Naive thymus-derived CD4-positive, alpha-beta T cell (primary cell): ENCODE results near the gene LAMA3. TPM values are rescaled to one million over a fixed set of nuclear protein-coding genes. Genes with fewer than 3 reads are reported as not detected.

Experiments
- ATAC-seq: fragments of 150-1000 bp; cut with Tn5 transposase; 2 replicates; pipeline ENCODE4 v1.10.0; 2021; ENCODE audit warnings: mild to moderate bottlenecking, moderate library complexity
- CTCF ChIA-PET: fragments of 350-600 bp; sonication (Branson Sonifier 250); formaldehyde crosslinking; loops from one replicate; lab custom pipeline; 2021; ENCODE audit warnings: antibody characterized with exemption; lab: Charles Lee
- POLR2A ChIA-PET: fragments of 350-600 bp; sonication (Branson Sonifier 250); formaldehyde crosslinking; loops from one replicate; lab custom pipeline; 2021; ENCODE audit warnings: antibody characterized with exemption, inconsistent platforms; lab: Charles Lee
- DNase-seq, 9 donors: peaks; one replicate each; pipeline versions ENCODE4 v3.0.0 to v3.0.0-alpha.2; 2020 to 2022; ENCODE audit warnings: mixed read lengths in 1 of 9
- H3K27ac ChIP-seq: one replicate; pipeline ENCODE4 v1.7.0; 2013; ENCODE audit warnings: mild to moderate bottlenecking, low read depth, low read length, moderate library complexity
- H3K27me3 ChIP-seq, 2 donors: one replicate each; pipeline ENCODE4 v1.7.0; 2013; ENCODE audit warnings: low read length in 2 of 2, mild to moderate bottlenecking in 2 of 2, moderate library complexity in 2 of 2; ENCODE audit not compliant: control insufficient read depth in 2 of 2, insufficient read depth in 2 of 2
- H3K36me3 ChIP-seq, 3 experiments: 1 replicate in 2 of 3; 2 replicates in 1 of 3; pipeline ENCODE4 v1.7.0; 2013; ENCODE audit warnings: low read length in 3 of 3, mild to moderate bottlenecking in 3 of 3, moderate library complexity in 1 of 3; ENCODE audit not compliant: insufficient read depth in 3 of 3, control insufficient read depth in 2 of 3
- H3K4me1 ChIP-seq, 2 donors: one replicate each; pipeline ENCODE4 v1.7.0; 2013; ENCODE audit warnings: low read length in 2 of 2, mild to moderate bottlenecking in 2 of 2, moderate library complexity in 1 of 2; ENCODE audit not compliant: control insufficient read depth in 2 of 2, insufficient read depth in 2 of 2
- H3K4me3 ChIP-seq: 2 replicates; pipeline ENCODE4 v1.7.0; 2013; ENCODE audit warnings: mild to moderate bottlenecking, low read length
- H3K9me3 ChIP-seq, 3 experiments: 1 replicate in 2 of 3; 2 replicates in 1 of 3; pipeline ENCODE4 v1.7.0; 2013; ENCODE audit warnings: low read length in 3 of 3; ENCODE audit not compliant: control insufficient read depth in 2 of 3
- H3K27ac Mint-ChIP-seq, 9 donors: one replicate each; pipeline ENCODE4 v1.8.0; 2020 to 2022; ENCODE audit warnings: mixed read lengths in 9 of 9, mild to moderate bottlenecking in 8 of 9, moderate library complexity in 5 of 9, inconsistent platforms in 2 of 9
- H3K27me3 Mint-ChIP-seq, 5 donors: one replicate each; pipeline ENCODE4 v1.8.0; 2021 to 2022; ENCODE audit warnings: mixed read lengths in 5 of 5, mild to moderate bottlenecking in 1 of 5
- H3K36me3 Mint-ChIP-seq, 5 donors: one replicate each; pipeline ENCODE4 v1.8.0; 2020 to 2022; ENCODE audit warnings: mixed read lengths in 5 of 5, mild to moderate bottlenecking in 3 of 5, inconsistent platforms in 1 of 5
- H3K4me1 Mint-ChIP-seq, 7 donors: one replicate each; pipeline ENCODE4 v1.8.0; 2020 to 2022; ENCODE audit warnings: mixed read lengths in 7 of 7, mild to moderate bottlenecking in 3 of 7, inconsistent platforms in 1 of 7
- H3K4me3 Mint-ChIP-seq, 10 donors: one replicate each; pipeline ENCODE4 v1.8.0; 2020 to 2022; ENCODE audit warnings: mild to moderate bottlenecking in 10 of 10, mixed read lengths in 10 of 10, moderate library complexity in 6 of 10, inconsistent platforms in 2 of 10
- H3K9me3 Mint-ChIP-seq, 11 donors: one replicate each; pipeline ENCODE4 v1.8.0; 2020 to 2022; ENCODE audit warnings: mixed read lengths in 11 of 11, mild to moderate bottlenecking in 4 of 11, inconsistent platforms in 1 of 11, moderate library complexity in 1 of 11
- intact Hi-C, 2 donors: fragments of 100-400 bp; cut with micrococcal nuclease; formaldehyde crosslinking; loops; one replicate each; pipeline ENCODE4 v1.15.1; 2023
- polyA plus RNA-seq, 2 donors: library from polyadenylated mRNA; unstranded; fragments of 300-500 nt; fragmentation: Illumina TruSeq; gene quantifications; one replicate each; pipeline ENCODE4 v1.2.3, GENCODE V29; 2021
- total RNA-seq, 6 experiments: library from RNA in 5 of 6; stranded (reverse) in 5 of 6; gene quantifications; 1 replicate in 5 of 6; 2 replicates in 1 of 6; pipeline ENCODE4 v1.2.3 and lab custom pipeline; 2021 to 2026

LAMA3 gene
- total and polyA plus RNA-seq, 7 experiments from 2014 or later, result 0.22 TPM; not detected in 6

DNA sequence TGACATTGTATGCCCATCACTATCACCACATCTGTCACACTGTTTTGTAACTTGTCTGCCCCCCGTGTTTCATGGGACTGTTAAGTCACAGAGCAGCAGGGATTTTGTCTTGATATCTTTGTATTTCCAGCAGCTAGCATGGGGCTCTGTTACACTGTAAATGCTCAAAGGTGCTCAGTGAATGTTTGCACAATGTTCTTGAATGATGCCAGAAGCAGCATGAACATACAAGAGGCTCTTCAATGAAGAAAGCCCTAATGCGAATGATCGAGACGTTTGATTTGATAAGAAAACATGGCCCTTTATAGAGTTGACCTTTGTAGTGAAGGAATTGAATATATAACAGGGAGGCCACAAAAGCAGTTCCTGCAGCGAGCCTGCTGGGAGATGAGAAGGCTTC is 204.4 kb downstream of the LAMA3 start:
- POLR2A ChIA-PET, result interaction anchor here (1.0 kb wide), 1 partner anchor 14 kb away, joined by 4 read pairs; no protein-coding TSS in a partner anchor
- H3K9me3 Mint-ChIP-seq, result peaks cover 0 to 4% (median 0%) of the 10 kb centered on the region in 11 donors
- H3K27ac Mint-ChIP-seq, result no peak overlapping the region
- Histone ChIP-seq H3K27ac (no peak overlapping the region), H3K4me3 (no peak overlapping the region), H3K27me3 (no peaks in the 10 kb centered on the region), H3K9me3 (no peaks in the 10 kb centered on the region), H3K36me3 (no peaks in the 10 kb centered on the region), H3K4me1 (no peaks in the 10 kb centered on the region)
- no peak for ATAC-seq
- no peaks in the 10 kb centered on the region for H3K36me3 Mint-ChIP-seq
- no peaks in the 10 kb centered on the region for H3K4me1 Mint-ChIP-seq
- H3K4me3 Mint-ChIP-seq, result no peak overlapping the region
- intact Hi-C loops, result no loop called here
- no peak for DNase-seq
- peaks cover 0 to 26% (median 0%) of the 10 kb centered on the region in 5 donors for H3K27me3 Mint-ChIP-seq
- CTCF ChIA-PET, result no interaction called here

- H3K9me3 ChIP-seq, result no peaks in the 10 kb centered on the region
- no peaks in the 10 kb centered on the region for H3K36me3 ChIP-seq
- peaks cover 0 to 32% (median 0%) of the 10 kb centered on the region in 5 donors for H3K27me3 Mint-ChIP-seq
- H3K27ac Mint-ChIP-seq, result no peak overlapping the region
- intact Hi-C loops, result no loop called here
- ChIA-PET CTCF (no interaction called here), POLR2A (no interaction called here)
- H3K27me3 ChIP-seq, result no peaks in the 10 kb centered on the region
- DNase-seq (no peak), ATAC-seq (no peak)
- no peaks in the 10 kb centered on the region for H3K4me1 Mint-ChIP-seq
- H3K27ac ChIP-seq, result no peak overlapping the region
- H3K36me3 Mint-ChIP-seq, result no peaks in the 10 kb centered on the region
- no peaks in the 10 kb centered on the region for H3K4me1 ChIP-seq
- no peak overlapping the region for H3K4me3 ChIP-seq
- no peak overlapping the region for H3K4me3 Mint-ChIP-seq
- H3K9me3 Mint-ChIP-seq, result peaks cover 0 to 4% (median 0%) of the 10 kb centered on the region in 11 donors
These were observed 205.5 kb downstream of the LAMA3 start for GRCh38 chr18:23894661-23895175.

DNA sequence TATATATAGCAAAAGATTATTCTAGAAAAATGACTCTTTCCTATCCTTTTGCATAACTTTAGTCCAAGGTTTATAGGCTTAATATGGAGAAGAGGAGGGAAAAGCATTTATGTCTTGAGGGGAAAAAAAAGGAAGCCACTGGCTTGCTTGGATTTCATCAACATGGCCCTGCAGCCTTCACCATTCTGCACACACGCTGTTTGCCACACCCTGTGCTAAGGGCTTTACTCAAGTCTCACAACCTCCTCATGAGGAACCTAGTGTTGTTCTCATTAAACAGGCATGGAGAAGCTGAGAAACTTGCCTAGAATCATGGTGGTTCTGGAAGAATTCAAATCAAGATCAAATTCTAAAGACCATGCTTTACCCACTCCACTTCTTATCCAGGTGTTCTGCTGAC is 208.0 kb downstream of the LAMA3 start:
- ChIA-PET POLR2A (no interaction called here), CTCF (interaction anchor here (0.5 kb wide), 1 partner anchor 8 kb away, joined by 4 read pairs; no protein-coding TSS in a partner anchor)
- H3K4me3 Mint-ChIP-seq, result no peak overlapping the region
- peaks cover 4 to 11% (median 7%) of the 10 kb centered on the region in 7 donors for H3K4me1 Mint-ChIP-seq
- no peaks in the 10 kb centered on the region for H3K4me1 ChIP-seq
- peaks cover 0 to 4% (median 0%) of the 10 kb centered on the region in 11 donors for H3K9me3 Mint-ChIP-seq
- H3K27me3 Mint-ChIP-seq, result peaks cover 0 to 35% (median 0%) of the 10 kb centered on the region in 5 donors
- DNase-seq, result no peak
- no peak overlapping the region for H3K4me3 ChIP-seq
- intact Hi-C loops, result no loop called here
- no peaks in the 10 kb centered on the region for H3K36me3 ChIP-seq
- no peak overlapping the region for H3K27ac ChIP-seq
- no peaks in the 10 kb centered on the region for H3K27me3 ChIP-seq
- H3K36me3 Mint-ChIP-seq, result no peaks in the 10 kb centered on the region
- H3K9me3 ChIP-seq, result no peaks in the 10 kb centered on the region
- no peak for ATAC-seq
- H3K27ac Mint-ChIP-seq, result no peak overlapping the region

DNA sequence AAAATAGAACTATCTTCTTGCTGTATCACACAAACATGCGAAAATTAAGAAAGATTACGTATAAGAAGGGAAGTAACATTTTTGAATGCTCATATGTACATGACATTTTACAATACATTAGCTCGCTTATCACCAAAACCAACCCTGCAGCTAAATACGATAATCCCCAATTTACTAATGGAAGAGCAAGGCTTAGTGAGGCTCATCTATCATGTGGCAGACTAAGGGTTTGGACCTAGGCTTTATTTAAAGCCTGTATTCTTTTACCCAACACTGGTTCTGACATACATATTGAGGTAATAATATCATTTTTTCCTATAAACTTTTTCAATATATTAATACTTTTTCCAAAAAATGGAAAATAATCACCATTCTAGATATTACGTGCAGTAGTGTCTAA is 208.5 kb downstream of the LAMA3 start:
- Histone ChIP-seq H3K27ac (no peak overlapping the region), H3K9me3 (no peaks in the 10 kb centered on the region), H3K4me3 (no peak overlapping the region), H3K4me1 (no peaks in the 10 kb centered on the region), H3K36me3 (no peaks in the 10 kb centered on the region), H3K27me3 (no peaks in the 10 kb centered on the region)
- no peaks in the 10 kb centered on the region for H3K36me3 Mint-ChIP-seq
- DNase-seq (no peak), ATAC-seq (no peak)
- POLR2A ChIA-PET, result no interaction called here
- no peak overlapping the region for H3K4me3 Mint-ChIP-seq
- H3K27me3 Mint-ChIP-seq, result peaks cover 0 to 35% (median 0%) of the 10 kb centered on the region in 5 donors
- CTCF ChIA-PET, result interaction anchor here (0.5 to 0.9 kb wide), 3 partner anchors 9 to 105 kb away, joined by 3 to 4 read pairs (median 4); no protein-coding TSS in a partner anchor
- H3K27ac Mint-ChIP-seq, result no peak overlapping the region
- intact Hi-C loops, result no loop called here
- H3K9me3 Mint-ChIP-seq, result peaks cover 0 to 4% (median 0%) of the 10 kb centered on the region in 11 donors
- peaks cover 4 to 11% (median 7%) of the 10 kb centered on the region in 7 donors for H3K4me1 Mint-ChIP-seq

DNA sequence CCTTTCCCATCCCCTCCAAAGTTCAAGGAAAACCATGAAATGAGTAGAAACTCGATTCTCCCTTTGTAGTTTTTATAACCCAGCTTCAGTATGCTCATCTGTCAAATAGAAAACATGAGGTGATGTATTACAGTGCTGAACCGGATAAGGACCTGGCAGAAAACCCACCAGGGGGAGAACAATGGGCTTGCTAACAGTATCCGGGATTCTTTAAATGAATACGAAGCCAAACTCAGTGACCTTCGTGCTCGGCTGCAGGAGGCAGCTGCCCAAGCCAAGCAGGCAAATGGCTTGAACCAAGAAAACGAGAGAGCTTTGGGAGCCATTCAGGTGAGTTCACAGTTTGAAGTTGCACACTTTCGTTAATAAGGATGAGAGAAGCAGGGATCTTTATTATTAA is 211.7 kb downstream of the LAMA3 start:
- ATAC-seq (no peak), DNase-seq (no peak)
- Mint-ChIP-seq H3K4me1 (peaks cover 4 to 11% (median 7%) of the 10 kb centered on the region in 7 donors), H3K27ac (peak overlapping the region in 2 of 9 donors; percentile 5 to 51), H3K9me3 (peaks cover 0 to 4% (median 0%) of the 10 kb centered on the region in 11 donors), H3K4me3 (peak overlapping the region in 3 of 10 donors; percentile 14 to 57 (median 22)), H3K36me3 (no peaks in the 10 kb centered on the region), H3K27me3 (peaks cover 0 to 26% (median 0%) of the 10 kb centered on the region in 5 donors)
- intact Hi-C loops, result no loop called here
- Histone ChIP-seq H3K27me3 (no peaks in the 10 kb centered on the region), H3K36me3 (no peaks in the 10 kb centered on the region), H3K9me3 (no peaks in the 10 kb centered on the region), H3K4me1 (no peaks in the 10 kb centered on the region), H3K27ac (no peak overlapping the region), H3K4me3 (no peak overlapping the region)
- ChIA-PET POLR2A (no interaction called here), CTCF (interaction anchor here (1.1 to 1.7 kb wide), 2 partner anchors 12 to 17 kb away, joined by 3 to 4 read pairs; no protein-coding TSS in a partner anchor)

GRCh38 chr18:23902396-23902795 is 213.1 kb downstream of the LAMA3 start:
- no peak overlapping the region for H3K27ac ChIP-seq
- no peaks in the 10 kb centered on the region for H3K27me3 ChIP-seq
- ChIA-PET CTCF (interaction anchor here (1.7 kb wide), 1 partner anchor 11 kb away, joined by 4 read pairs; no protein-coding TSS in a partner anchor), POLR2A (interaction anchor here (0.6 kb wide), 1 partner anchor 52 kb away, joined by 3 read pairs; no protein-coding TSS in a partner anchor)
- H3K4me1 Mint-ChIP-seq, result peaks cover 4 to 11% (median 7%) of the 10 kb centered on the region in 7 donors
- ATAC-seq (no peak), DNase-seq (no peak)
- H3K4me1 ChIP-seq, result no peaks in the 10 kb centered on the region
- H3K4me3 ChIP-seq, result no peak overlapping the region
- H3K36me3 ChIP-seq, result no peaks in the 10 kb centered on the region
- no peak overlapping the region for H3K27ac Mint-ChIP-seq
- peaks cover 0 to 19% (median 0%) of the 10 kb centered on the region in 5 donors for H3K27me3 Mint-ChIP-seq
- intact Hi-C loops, result no loop called here
- no peaks in the 10 kb centered on the region for H3K9me3 ChIP-seq
- H3K36me3 Mint-ChIP-seq, result no peaks in the 10 kb centered on the region
- H3K4me3 Mint-ChIP-seq, result no peak overlapping the region
- H3K9me3 Mint-ChIP-seq, result no peaks in the 10 kb centered on the region

GRCh38 chr18:23903971-23904370 is 214.7 kb downstream of the LAMA3 start:
- H3K36me3 Mint-ChIP-seq, result no peaks in the 10 kb centered on the region
- peaks cover 0 to 16% (median 0%) of the 10 kb centered on the region in 5 donors for H3K27me3 Mint-ChIP-seq
- Histone ChIP-seq H3K36me3 (no peaks in the 10 kb centered on the region), H3K4me3 (no peak overlapping the region), H3K27ac (no peak overlapping the region), H3K27me3 (no peaks in the 10 kb centered on the region), H3K4me1 (no peaks in the 10 kb centered on the region), H3K9me3 (no peaks in the 10 kb centered on the region)
- ATAC-seq (no peak), DNase-seq (no peak)
- H3K4me1 Mint-ChIP-seq, result peaks cover 4 to 11% (median 7%) of the 10 kb centered on the region in 7 donors
- H3K4me3 Mint-ChIP-seq, result no peak overlapping the region
- intact Hi-C loops, result no loop called here
- no peak overlapping the region for H3K27ac Mint-ChIP-seq
- CTCF ChIA-PET, result no interaction called here
- POLR2A ChIA-PET, result no interaction called here
- no peaks in the 10 kb centered on the region for H3K9me3 Mint-ChIP-seq
